GM19463 (cell line): ENCODE data around the gene CAMKV.
"Not testable (repeated sequence)": the region's sequence is repeated elsewhere in the genome, so short reads cannot be mapped to it uniquely, and the experiment has no call there.

Experiments
- ATAC-seq: cut with Tn5 transposase; IDR thresholded peaks from one replicate; pipeline ENCODE4 v1.9.1; 2021; ENCODE audit warnings: mild to moderate bottlenecking, moderate library complexity; ENCODE audit not compliant: unreplicated experiment

CAMKV gene

DNA sequence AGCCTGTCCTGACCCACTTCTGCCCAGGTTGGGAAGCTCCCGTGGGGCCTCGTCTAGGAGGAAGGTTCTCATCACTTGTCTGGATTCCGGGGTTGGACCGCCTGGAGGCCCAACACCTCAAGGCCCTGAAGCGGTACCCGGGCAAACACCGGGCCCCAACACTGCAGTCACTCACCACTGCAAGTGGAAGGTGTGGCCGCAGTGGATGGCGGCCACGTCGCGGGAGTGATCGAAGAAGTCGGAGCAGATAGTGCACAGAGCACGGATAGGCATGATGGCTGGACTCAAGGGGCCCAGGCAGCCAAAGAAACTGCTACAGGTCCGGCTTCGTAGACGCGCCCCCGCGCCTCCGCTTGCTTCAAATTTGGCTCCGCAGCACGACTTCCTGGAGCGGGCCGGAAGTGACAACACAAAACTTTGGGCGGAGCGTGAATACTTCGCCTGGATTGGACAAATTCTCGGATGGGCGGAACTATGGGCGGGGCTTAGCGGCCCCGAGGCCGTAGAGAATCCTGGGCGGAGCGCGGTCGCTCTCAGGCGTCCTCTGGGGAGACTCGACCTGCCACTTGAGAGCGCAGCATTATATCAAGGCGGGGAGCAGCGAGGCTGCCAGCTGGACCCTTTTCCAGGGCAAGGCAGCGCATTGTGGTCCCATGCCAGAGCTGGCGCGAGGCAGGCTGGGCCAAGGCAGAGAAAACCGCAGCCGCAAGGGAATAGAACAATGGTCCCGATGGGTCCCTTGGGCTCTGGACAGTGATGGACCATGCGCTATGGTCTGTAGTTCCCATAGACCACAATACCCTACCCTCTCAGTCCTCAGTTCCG lies 13.3 kb downstream of the CAMKV start, which contains the start of gene TRAIP:
Gene TRAIP (minus strand): TSS at position 384 of the 825 bp plus-strand sequence. CDS start 111 bp downstream, at position 273.
- ATAC-seq = peak; percentile 96

DNA sequence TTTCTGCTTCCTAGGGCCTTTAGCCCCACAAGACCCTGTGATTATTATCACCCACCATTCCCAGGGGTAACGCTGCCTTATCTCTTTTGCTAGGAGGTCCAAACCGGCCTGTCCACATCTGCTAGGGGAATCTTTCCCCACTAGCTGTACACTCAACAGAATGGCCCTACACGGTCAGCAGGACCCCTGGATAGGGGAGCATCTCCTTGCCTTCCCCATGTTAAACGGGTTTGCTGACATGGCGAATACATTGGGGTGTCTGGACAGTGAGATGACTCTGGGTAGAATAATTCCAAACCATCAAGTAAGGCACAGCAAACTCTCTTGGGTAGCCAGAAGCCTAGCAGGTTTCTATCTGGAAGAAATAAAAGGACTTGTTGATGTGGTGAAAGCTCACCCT lies 14.0 kb downstream of the CAMKV start:
- no peak for ATAC-seq

DNA sequence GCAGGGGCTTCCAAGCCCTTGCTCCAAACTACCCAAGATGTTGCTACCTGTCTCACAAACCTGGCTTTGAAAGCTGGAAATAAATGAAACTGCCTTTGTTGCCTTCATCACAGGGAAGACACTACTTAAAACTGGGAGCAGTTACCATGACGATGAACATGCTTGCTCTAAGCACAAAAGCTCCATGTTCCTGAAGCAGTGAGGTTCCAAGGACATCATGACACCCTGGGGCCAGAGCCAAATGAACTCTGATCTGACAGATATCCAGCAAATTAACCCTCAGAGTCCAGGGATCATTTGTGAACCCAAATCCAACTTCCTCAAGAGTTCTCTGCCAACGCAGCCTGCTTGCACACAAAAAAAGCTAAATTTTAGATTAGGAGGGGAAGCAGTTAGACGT lies 24.0 kb downstream of the CAMKV start:
- ATAC-seq = no peak

DNA sequence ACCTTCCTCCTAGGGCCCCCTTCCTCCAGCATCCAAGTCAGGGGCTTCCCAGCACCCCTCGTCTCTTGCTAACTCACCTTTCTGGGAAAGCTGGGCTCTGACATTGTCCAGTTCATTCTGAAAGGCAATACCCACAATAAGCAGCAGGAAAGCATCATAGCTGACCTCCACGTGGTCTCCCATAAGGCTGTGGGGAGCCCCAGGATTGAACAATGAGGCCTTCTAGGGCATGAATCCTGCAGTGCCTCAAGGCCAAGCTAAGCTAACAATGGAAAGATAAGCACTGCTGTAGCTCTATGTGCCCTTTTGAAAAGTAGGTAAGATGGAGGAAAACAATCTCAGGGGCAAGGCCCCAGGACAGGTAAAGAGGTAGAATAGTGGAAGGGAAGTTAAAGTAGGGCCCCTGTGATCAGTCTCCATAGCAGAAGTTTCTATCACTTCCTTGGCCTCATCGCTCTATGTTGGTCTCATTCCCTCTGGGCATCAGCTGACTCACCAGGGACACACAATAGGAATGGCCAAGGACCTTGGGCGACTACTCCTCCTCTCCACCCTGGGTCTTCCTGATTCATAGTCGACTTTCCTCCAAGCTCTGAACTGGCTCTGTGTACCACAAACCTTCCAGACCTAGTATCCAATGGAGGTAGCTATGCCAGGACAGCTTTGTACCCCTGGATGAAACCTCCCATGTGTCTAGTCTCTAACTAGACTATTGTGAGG lies 25.1 kb downstream of the CAMKV start:
- ATAC-seq = no peak

DNA sequence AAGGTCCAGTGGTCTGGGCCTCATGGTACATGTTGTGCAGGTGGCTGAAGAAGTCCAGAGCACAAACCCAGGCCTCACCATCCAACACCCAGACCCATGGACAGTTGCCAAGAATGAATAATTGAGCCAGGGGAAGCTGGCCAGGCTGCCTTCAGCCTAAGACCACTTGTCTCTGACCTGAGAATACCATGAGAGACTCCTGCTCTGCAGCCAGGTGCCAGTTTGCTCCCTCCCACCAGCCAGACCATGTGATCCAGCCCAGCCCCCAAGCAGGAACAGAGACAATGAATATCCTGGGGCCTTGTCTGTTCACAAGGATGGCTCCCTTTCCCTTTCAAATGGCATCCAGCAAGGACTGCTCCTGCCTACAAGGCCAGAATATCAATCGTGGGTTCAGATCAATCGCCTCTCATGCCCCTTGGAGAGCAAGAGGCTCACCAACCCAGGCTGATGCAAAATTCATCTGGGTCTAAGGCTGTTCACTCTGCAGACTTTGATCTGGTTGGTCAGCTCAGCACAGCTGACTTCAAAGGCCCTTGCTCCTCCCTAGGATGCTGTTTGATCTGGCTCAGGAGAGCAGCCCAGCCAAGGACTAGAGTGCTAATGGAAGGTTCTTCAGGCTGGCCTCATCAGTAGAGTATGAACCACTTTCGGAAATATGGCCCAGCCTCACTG lies 26.7 kb downstream of the CAMKV start:
- ATAC-seq = no peak

DNA sequence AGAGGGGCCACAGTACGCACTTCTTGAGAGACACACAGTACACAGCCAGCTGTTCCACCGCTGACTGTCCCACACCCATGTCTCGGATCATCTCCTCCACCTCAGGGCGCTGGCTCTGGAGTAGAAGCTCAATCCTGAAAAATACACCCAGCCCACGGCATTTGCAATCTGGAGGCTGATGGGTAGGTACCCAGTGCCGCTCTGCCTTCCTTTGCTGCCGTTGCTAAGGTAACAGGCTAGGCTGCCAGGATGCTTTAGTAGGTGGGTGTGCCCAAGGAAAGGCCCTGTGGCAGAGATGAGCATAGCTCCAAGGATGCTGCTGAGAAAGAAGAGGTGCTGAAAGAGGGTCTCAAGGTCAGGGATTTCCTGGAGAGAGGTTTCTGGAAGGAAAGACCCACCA lies 27.9 kb downstream of the CAMKV start:
- ATAC-seq = no peak

DNA sequence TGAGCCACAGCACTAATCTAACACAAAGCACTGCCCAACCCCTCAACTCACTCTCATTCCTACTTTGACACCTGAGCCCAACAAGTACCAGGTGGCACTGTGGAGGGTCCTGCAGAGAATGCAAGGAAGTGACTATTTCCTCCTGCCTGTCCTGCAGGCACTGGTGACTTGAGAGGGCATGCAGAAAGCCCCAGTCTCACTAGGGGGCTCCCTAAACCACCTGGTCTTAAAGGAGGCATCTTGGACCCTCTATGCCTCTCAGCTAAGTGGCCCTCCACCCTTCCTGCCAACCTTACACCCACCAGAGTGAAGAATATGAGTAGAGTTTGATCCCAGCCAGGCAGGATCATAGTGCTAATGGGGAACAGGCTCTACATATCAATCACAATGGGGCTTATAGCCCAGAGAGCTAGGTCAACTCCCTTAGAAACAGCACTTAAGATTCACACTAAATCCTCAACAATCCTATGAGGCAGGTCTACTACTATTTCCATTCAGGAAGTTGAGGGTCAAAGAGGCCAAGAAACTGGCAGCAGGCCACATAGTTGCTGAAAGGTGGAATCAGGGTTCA lies 28.5 kb downstream of the CAMKV start:
- no peak for ATAC-seq

DNA sequence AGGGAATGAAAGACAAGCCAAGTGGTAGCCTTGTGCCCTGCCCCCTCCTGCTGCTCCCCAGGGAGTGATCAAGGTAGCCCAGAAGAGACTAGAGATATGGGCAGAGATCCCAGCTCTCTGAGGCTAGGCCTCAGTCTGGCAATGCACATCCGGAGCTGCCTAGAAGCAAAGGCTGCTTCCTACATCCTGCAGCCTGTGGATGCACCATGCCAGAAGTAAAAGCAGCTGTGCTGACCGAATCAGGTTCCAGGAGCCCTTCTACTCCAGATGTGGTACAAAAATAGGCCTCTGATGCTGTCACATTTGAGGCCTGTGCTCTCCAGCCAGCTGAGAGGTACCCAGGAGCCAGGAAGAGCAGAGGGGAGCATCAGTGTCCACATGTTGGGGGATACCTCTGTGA lies 29.3 kb downstream of the CAMKV start:
- ATAC-seq = no peak

DNA sequence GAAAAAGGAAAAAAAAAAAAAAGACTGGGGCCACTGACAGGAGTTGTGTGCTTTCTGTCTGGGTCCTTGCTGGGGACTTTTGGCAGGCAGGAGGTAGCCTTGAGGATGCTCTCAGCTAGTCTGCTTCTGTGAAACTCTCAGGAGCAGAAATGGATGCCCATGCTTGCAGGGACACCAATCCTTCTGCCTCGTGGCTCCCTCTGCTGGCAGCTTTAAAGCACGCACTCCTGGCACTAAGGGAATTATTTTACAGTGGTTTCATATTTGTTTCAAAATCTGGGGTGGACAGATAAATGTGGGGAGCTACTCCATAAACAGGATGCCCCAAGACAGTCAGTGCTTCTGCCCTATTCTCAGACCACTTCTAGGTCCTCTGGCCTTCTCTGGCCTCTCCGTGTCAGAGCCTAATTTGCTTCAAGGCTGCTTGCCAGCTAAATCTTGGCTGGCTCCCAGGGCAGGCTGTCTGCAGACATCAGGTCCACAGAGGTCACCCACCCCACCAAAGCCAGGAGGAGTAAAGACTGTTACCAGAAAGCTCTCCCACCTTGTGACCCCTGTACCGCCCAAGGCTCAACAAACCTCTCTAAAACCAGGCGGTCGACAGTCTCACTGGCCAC lies 30.4 kb downstream of the CAMKV start:
- no peak for ATAC-seq

DNA sequence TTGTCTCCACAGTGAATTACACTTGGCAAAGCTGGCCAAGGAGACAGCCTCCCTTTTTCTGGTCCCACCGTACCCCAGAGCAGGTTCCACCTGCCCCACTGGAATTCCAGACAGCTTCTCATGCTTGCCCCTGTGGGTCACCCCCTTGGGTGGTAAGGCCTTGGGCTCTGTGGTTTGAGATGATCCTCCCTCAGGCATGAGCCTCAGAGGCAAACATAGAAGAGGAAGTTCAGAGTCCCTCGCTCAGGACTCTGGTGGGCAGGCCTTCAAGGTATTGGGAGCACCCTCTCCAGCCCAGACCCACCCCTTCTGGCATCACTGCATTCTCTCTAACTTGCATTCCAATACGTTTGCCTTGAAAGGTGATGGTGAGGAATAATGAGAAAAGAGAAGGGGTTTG lies 38.4 kb downstream of the CAMKV start:
- no peak for ATAC-seq

DNA sequence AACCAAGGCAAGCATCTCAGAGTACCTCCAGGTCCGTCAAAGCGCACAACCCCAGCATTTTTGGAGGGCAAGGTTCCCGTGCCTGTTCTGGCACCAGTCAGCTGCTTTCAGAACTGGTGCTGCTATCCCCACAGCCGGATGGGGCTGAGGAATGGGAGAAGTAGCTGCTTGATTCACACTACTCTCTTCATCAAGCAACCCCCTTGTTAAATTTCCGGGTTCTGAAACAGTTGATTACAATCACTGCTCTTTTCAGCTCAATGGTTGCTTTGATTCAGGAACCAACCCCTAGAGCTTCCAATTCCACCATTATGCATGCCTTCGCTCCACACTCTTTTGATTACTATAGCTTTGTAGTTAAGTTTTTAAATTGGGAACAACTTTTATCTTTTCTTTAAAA lies 43.7 kb downstream of the CAMKV start:
- ATAC-seq = no peak

DNA sequence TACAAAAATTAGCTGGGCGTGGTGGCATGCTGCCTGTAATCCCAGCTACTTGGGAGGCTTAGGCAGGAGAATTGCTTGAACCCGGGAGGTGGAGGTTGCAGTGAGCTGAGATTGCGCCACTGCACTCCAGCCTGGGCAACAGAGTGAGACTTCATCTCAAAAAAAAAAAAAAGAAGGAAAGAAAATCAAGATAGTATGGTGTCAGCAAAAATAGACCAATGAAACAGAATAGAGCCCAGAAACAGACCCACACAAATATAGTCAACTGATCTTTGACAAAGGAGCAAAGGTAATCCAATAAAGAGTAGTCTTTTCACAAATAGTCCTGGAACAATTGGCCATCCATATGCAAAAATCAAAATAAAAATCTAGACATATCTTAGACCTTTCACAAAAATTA lies 46.6 kb downstream of the CAMKV start:
- not testable (repeated sequence) for ATAC-seq

DNA sequence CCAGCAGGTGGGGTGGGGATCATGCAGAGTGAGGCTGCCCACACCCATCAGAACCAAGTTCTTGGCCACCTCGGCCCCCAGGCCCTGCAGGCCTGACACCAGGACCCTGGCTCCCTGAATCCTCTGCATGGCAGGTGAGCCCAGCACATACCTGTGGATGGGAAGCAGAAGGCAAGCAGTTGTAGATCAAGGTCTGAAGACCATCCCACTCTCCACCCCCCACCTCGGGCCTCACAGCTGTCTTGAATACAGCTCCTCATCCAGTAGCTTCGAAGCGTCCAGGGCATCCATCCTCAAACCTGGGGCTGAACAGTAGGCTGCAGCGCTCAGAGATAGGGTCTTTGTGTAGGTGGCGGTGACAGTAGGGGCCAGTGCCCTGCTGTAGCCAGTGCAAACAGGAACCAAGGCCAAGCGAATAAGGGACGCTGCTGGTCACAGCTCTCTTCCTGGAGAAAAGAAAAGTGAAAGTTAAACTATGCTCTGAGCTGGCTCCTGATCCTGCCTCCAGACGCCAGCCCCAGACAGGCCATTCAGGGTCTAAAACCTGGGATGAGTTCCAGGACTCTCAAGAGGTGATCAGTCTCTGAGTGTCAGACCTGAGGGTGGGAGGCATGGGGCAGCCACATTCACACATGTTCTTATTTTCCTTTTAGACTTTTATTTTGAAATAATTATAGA lies 56.1 kb downstream of the CAMKV start, which contains the start of gene UBA7:
Gene UBA7 (minus strand): TSS at position 457 of the 678 bp plus-strand sequence. CDS start 166 bp downstream, at position 291.
- peak; percentile 77 for ATAC-seq

DNA sequence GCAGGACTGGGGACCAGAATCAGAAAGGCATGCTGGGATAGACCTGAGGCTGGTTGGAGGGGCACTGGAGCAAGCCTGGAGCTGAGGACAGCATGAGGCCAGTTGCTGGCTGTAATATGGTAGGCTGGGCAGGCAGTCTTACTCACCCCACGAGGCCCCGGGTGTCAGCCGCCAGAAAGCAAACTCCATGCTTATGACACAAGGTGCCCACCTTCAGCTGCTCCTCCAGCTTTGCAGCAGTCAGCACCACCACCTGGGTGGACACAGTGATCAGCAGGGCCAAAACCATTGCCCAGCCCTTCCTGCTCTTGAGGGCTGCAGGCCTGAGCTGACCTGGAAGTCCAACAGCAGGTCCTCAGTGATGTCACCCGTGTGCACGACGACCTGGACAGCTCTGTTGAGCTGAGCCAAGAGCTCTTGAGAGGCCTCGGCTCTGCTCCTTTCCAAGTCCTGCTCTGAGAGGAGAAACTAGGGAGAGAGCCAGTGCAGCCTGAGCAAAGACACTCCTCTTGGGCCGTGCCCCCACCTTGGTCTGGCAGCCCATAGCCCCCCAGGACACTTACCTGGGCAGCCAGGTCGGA lies 56.7 kb downstream of the CAMKV start:
- no peak for ATAC-seq
